Thyroid gland (tissue), 4 donors: ENCODE measurements around the gene TNFSF11. TPM values are rescaled to one million over a fixed set of nuclear protein-coding genes. Genes with fewer than 3 reads are reported as not detected.

Experiments used
- DNase-seq, 2 donors: peaks; one replicate each; pipeline ENCODE4 v3.0.0-alpha.2; 2019
- H3K27ac ChIP-seq, 3 donors: fragments of 200-600 bp; sonication (generic); 1 replicate in 2 of 3; 2 replicates in 1 of 3; pipeline ENCODE4 v1.5.1; 2016 to 2019; ENCODE audit warnings: mild to moderate bottlenecking in 1 of 3, moderate library complexity in 1 of 3
- H3K27me3 ChIP-seq: fragments of 200-600 bp; sonication (generic); one replicate; pipeline ENCODE4 v1.5.1; 2019
- H3K36me3 ChIP-seq, 2 donors: fragments of 200-600 bp; sonication (generic); one replicate each; pipeline ENCODE4 v1.5.1; 2016 to 2019
- H3K4me1 ChIP-seq, 2 donors: fragments of 200-600 bp; sonication (generic); one replicate each; pipeline ENCODE4 v1.5.1; 2017 to 2019
- H3K4me3 ChIP-seq, 3 donors: fragments of 200-600 bp; sonication (generic); replicated peaks in 1 of 3; 1 replicate in 2 of 3; 2 replicates in 1 of 3; pipeline ENCODE4 v1.5.1; 2016; ENCODE audit warnings: mild to moderate bottlenecking in 1 of 3
- H3K9me3 ChIP-seq: fragments of 200-600 bp; sonication (generic); one replicate; pipeline ENCODE4 v1.5.1; 2017
- POLR2A ChIP-seq, 2 donors: fragments of 450-650 bp; IDR thresholded peaks; one replicate each; pipeline ENCODE4 v1.6.1; 2017; ENCODE audit warnings: antibody characterized with exemption in 2 of 2, mild to moderate bottlenecking in 2 of 2, moderate library complexity in 1 of 2
- WGBS, 2 donors: methylation state at CpG; one replicate each; pipeline ENCODE4 v1.1.5; 2017; 5-methylcytosine and 5-hydroxymethylcytosine counted together
- intact Hi-C: fragments of 100-400 bp; cut with DNase I; formaldehyde crosslinking; loops from one replicate; pipeline ENCODE4 v1.15.1; 2023
- total RNA-seq, 4 donors: library from RNA; depleted of rRNA; stranded (reverse); fragments of >200 nt; gene quantifications; one replicate each; pipeline ENCODE4 v1.2.3, GENCODE V29; 2016
- TF ChIP-seq, protein P1 (sequence below), 6 experiments: fragments of 200-600 bp in 3 of 6; fragments of 450-650 bp in 3 of 6; sonication (generic) in 3 of 6; IDR thresholded peaks; one replicate each; pipeline ENCODE4 v1.5.1; 2016 to 2019; ENCODE audit warnings: antibody characterized with exemption in 6 of 6, mild to moderate bottlenecking in 2 of 6, inconsistent platforms in 1 of 6, moderate library complexity in 1 of 6

The TNFSF11 gene
- total RNA-seq, 4 donors from 2014 or later: not detected

DNA sequence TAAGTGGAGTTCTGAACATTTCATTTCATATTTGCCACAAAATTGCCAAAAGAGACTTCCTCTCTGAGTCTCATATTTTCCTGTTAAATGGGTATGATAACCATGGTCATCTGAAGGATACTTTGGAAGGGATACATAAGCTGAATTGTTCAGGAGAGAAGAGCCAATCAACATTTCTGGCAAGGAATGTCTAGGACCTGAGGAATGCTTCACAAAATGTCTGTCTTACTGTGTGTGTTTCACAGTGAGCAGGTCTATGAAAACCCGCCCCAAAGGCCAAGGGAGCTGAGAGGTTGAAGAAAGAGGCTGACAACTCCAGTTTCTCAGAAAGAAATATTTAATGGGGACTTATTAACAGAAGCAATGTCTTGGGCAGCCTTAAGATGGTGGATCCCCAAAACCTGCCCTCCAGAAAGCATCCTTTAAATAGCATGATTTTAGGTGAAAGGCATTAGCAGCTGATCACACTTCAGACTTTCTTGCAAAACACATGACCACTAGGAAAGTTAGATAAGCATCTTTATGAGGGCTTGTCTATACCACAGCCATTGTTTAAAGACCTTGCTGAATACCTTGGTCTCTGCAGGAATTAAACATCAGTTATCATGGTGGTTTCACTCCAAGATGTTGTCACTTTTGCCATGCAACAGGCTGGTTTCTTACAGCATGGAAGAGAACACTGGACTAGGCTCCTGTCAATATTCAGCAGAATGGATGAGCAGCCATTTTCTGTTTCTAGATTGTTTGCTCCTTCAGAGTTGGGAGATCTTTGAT is 78.9 kb downstream of the TNFSF11 start:
- no peaks in the 10 kb centered on the region for H3K4me1 ChIP-seq
- H3K36me3 ChIP-seq: no peaks in the 10 kb centered on the region
- no peak overlapping the region for H3K4me3 ChIP-seq
- intact Hi-C loops: no loop called here
- no peak for DNase-seq
- no peaks in the 10 kb centered on the region for H3K9me3 ChIP-seq
- no peak for TF ChIP-seq POLR2A (IDR thresholded peaks at IDR 0.05)
- TF ChIP-seq, protein P1, sequence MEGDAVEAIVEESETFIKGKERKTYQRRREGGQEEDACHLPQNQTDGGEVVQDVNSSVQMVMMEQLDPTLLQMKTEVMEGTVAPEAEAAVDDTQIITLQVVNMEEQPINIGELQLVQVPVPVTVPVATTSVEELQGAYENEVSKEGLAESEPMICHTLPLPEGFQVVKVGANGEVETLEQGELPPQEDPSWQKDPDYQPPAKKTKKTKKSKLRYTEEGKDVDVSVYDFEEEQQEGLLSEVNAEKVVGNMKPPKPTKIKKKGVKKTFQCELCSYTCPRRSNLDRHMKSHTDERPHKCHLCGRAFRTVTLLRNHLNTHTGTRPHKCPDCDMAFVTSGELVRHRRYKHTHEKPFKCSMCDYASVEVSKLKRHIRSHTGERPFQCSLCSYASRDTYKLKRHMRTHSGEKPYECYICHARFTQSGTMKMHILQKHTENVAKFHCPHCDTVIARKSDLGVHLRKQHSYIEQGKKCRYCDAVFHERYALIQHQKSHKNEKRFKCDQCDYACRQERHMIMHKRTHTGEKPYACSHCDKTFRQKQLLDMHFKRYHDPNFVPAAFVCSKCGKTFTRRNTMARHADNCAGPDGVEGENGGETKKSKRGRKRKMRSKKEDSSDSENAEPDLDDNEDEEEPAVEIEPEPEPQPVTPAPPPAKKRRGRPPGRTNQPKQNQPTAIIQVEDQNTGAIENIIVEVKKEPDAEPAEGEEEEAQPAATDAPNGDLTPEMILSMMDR (IDR thresholded peaks at IDR 0.05): no peak
- 93 to 95% methylated on average over 1 of the region's 1 CpG for WGBS, 2 donors
- no peak overlapping the region for H3K27ac ChIP-seq
- H3K27me3 ChIP-seq: no peaks in the 10 kb centered on the region

DNA sequence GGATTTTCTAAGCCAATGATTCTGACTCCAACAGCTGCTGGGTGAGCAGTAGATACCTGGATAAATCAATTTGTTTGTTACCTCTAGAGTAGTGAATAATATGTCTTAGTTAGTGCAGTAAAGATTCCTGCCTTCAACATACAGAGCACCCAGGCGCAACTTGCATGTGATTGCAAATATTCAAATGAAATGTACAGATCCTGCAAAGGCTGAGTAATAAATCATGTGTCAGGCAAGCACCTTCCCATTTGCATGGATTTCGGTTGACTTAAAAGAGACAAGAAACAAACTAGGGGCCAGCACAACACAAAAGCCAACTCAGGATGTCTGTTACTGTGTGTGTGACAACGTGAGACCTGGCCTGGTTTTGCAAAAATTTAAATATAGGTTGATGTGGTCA is 79.7 kb downstream of the TNFSF11 start:
- H3K27me3 ChIP-seq: no peaks in the 10 kb centered on the region
- H3K4me3 ChIP-seq: no peak overlapping the region
- H3K9me3 ChIP-seq: no peaks in the 10 kb centered on the region
- H3K27ac ChIP-seq: no peak overlapping the region
- intact Hi-C loops: no loop called here
- 88 to 90% methylated on average over 3 of the region's 3 CpGs for WGBS, 2 donors
- TF ChIP-seq, protein P1 (IDR thresholded peaks at IDR 0.05): no peak
- no peak for TF ChIP-seq POLR2A (IDR thresholded peaks at IDR 0.05)
- no peaks in the 10 kb centered on the region for H3K4me1 ChIP-seq
- no peaks in the 10 kb centered on the region for H3K36me3 ChIP-seq
- no peak for DNase-seq

DNA sequence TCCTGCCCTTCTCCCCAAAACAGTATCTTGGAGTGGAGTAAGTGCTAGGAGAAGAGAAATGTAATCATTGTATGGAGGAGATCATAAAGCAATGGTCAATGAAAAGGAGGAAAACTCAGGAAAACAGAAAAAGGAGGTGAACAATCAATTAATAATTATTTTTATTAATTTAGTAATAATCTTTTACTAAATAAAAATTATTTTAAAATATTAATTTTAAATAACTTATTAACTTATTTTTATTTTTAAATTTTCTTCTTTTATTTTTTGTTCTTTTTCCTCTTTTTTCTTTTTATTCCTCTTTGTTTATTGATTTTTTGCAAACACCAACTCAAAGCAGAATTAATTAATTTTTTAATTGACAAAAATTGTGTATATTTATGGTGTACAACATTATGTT is 80.3 kb downstream of the TNFSF11 start:
- no peak for DNase-seq
- H3K36me3 ChIP-seq: no peaks in the 10 kb centered on the region
- H3K4me3 ChIP-seq: no peak overlapping the region
- no peaks in the 10 kb centered on the region for H3K27me3 ChIP-seq
- no peak overlapping the region for H3K27ac ChIP-seq
- TF ChIP-seq, protein P1 (IDR thresholded peaks at IDR 0.05): no peak
- no peak for TF ChIP-seq POLR2A (IDR thresholded peaks at IDR 0.05)
- no peaks in the 10 kb centered on the region for H3K4me1 ChIP-seq
- no peaks in the 10 kb centered on the region for H3K9me3 ChIP-seq
- intact Hi-C loops: no loop called here

DNA sequence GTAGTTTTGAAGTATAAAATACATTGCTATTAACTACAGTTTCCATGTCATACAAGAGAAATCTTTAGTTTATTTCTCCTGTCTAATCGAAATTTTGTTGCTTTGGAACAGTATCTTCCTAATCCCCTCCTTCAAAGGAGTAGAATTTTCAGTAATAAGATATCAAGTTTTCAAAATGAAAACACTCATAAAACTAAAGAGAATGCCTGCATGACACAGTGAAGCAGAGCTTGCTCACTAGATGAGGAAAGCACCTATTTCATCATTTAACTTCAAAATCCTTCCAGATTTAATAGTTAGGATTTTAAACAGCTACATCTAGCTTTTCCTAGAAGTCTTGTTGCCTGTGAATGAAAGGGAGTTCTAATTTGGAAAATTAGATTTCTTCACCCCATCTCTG is 80.8 kb downstream of the TNFSF11 start:
- TF ChIP-seq, protein P1 (IDR thresholded peaks at IDR 0.05): no peak
- no peak for TF ChIP-seq POLR2A (IDR thresholded peaks at IDR 0.05)
- Histone ChIP-seq H3K36me3 (no peaks in the 10 kb centered on the region), H3K27me3 (no peaks in the 10 kb centered on the region), H3K4me1 (no peaks in the 10 kb centered on the region), H3K27ac (no peak overlapping the region), H3K9me3 (no peaks in the 10 kb centered on the region), H3K4me3 (no peak overlapping the region)
- intact Hi-C loops: no loop called here
- WGBS, 2 donors: 71 to 72% methylated on average over 1 of the region's 1 CpG
- no peak for DNase-seq

DNA sequence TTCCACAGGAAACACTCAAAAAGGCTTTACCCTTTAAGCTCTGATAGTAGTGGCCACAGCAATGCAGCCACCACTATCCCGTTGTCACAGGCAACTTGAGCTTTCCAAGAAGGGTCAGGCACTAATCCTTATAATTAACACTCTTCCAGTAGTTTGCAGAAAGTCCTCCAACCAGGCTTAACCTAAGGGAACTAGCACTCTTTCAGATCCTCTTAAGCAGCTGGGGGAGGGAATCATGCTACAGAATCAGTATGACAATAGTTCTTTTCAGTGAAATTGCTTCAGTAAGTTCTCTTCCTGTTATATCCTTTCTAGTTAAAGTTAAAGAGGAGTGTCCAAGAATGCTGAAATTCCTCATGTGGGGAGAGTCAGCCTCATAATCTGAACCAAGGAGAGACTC is 82.2 kb downstream of the TNFSF11 start:
- Histone ChIP-seq H3K27ac (no peak overlapping the region), H3K9me3 (no peaks in the 10 kb centered on the region), H3K4me1 (no peaks in the 10 kb centered on the region), H3K36me3 (no peaks in the 10 kb centered on the region), H3K4me3 (no peak overlapping the region), H3K27me3 (no peaks in the 10 kb centered on the region)
- WGBS, 2 donors: 24 to 25% methylated on average over 1 of the region's 1 CpG
- intact Hi-C loops: no loop called here
- no peak for DNase-seq
- TF ChIP-seq, protein P1 (IDR thresholded peaks at IDR 0.05): no peak
- no peak for TF ChIP-seq POLR2A (IDR thresholded peaks at IDR 0.05)
